Germinal center (tissue), 1 donor: Measurements from ENCODE around the gene TMEM63B.
A peak's percentile ranks its signal among the peaks of the same experiment; 100 is the strongest.
"Not testable (repeated sequence)": the region's sequence is repeated elsewhere in the genome, so short reads cannot be mapped to it uniquely, and the experiment has no call there.

Experiments used
- DNase-seq: peaks from one replicate; pipeline ENCODE4 v3.0.0; 2012; ENCODE audit warnings: mixed read lengths, low spot score

TMEM63B gene

DNA sequence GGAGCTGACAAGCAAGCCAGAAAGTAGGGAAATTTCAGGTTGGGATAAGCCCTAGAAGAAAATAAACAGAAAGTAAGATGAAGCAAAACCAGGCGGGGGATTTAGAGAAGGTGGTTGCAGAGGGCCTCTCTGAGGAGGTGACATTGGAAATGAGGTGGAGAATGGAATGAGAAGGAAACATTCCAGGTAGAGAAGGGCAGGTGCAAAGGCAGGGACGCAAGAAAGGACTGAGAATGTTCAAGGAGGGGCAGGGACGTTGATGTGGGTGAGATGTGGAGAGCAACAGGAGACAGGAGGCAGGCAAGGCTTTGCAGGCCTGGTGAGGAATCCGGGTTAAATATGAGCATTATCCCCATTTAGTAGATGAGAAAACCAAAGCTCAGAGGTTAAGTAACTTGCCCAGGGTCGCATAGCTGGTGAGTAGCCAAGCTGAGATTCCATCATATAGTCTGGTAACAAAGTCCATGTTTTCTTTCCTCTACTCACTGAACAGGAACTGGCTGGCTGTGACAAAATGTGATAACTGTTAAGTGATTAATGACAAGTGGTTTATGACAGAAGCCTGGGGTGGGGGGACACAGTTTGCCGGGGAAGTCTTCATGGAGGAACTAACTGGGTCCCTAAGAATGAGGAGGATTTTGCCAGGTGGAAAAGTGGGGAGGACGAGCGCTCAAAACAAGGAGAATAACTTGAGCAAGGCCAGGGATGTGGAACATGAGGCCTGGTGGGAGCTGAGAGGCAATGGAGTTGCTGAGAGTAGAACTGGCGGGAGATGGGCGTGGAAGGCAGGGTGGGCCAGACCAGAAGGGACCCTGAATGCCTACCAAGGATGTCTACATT lies 32.7 kb upstream of the TMEM63B start:
- no peak for DNase-seq

- DNase-seq = not testable (repeated sequence)
These were observed 32.1 kb upstream of the TMEM63B start for GRCh38 chr6:44095243-44095623.

DNA sequence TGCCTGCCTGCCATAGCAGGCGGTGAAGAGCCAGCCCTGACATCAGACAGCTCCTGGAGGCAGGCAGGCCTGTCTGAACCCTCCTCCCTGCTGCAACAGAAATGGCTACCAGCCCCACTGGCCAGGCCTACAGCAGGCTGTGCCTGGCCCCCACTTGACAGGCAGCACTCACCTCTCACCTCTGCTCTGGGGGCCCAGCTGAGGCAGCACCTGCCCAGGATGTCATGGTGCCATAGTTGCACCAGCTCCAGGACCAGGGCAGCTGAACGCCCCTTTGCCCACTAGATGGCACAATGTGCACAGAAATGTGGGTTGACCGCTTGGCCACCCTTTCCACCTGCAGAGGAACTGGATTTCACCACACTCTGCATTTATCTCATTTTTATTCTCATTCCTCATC lies 30.7 kb upstream of the TMEM63B start:
- DNase-seq = peak; percentile 87

GRCh38 chr6:44097782-44098317 lies 29.5 kb upstream of the TMEM63B start:
- DNase-seq = no peak

GRCh38 chr6:44099192-44099591 lies 28.2 kb upstream of the TMEM63B start:
- DNase-seq = no peak

GRCh38 chr6:44100088-44100550 lies 27.2 kb upstream of the TMEM63B start:
- DNase-seq = no peak

GRCh38 chr6:44101832-44102231 lies 25.5 kb upstream of the TMEM63B start:
- no peak for DNase-seq

DNA sequence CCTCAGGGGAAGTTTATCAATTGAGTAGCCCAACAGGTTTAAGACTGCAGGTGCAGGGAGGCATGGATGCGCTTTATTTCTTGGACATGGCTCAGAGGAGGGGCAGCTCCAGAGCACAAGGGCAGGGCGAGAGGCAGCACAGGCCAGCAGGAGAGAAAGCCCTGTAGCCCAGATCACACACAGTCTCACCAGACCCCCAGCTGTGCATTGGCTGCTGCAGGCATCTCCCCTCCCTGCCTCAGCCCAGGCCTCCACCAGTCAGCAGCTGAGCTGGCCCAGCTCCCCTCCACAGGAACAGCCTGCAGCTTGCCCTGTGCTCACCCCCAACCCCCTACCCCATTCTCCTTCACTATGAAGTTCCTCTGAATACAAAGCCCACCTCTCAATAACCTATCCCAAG lies 24.8 kb upstream of the TMEM63B start:
- DNase-seq = no peak

- DNase-seq = no peak
These were observed 22.8 kb upstream of the TMEM63B start for GRCh38 chr6:44104481-44105021.

GRCh38 chr6:44105146-44105545 lies 22.2 kb upstream of the TMEM63B start:
- DNase-seq = no peak

DNA sequence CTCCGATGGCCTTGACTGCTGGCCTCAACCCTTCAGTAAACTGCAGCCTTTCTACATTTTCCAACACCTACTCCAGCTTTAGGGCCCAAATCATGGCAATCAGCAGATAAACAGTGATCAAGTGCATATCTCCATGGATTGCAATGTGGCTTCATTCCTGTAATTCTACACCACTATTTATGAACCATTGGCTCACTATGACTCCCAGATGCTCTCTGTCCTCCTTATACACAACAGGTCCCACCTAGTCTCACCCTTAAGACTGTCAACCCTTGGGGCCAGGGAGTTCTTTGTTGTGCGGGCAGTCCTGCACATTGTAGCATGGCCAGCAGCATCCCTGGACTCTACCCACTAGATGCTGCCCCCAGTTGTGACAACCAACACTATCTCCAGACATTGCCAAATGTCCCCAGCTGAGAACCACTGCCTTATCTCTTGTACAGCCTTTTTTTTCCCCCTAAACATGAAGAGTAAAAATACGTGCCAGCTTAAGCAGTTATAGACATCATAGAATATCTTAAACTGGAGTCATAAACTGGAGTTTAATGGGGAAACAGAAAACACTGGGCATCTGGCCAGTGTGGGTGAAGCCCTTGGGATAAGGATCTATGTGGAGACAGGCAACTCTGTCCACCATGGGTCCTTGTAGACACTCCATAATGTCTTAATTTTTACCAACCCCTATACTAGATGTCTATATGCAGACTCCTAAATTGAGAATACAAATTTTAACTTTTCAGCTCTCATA lies 21.2 kb upstream of the TMEM63B start:
- no peak for DNase-seq

DNA sequence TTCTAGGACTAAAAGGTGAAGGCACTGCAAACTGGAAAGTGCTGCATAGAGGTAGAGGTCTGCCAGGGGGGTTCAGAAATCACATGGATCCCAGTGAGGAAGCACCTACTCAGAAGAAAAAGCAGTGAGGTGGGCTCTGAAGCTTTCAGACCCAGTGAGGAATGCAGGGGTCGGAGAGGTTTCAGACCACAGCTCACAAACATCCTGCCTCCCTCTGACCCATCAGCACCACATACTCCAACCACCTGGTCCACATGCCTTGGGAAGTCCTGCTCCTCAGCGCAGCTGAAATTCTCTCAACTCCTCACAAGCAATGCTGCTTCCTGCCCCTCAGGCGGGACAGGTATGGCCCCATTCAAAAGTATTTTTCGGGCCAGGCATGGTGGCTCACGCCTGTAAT lies 20.3 kb upstream of the TMEM63B start:
- no peak for DNase-seq

GRCh38 chr6:44108471-44108870 lies 18.9 kb upstream of the TMEM63B start:
- no peak for DNase-seq

- no peak for DNase-seq
These were observed 18.1 kb upstream of the TMEM63B start for GRCh38 chr6:44109212-44109611.

DNA sequence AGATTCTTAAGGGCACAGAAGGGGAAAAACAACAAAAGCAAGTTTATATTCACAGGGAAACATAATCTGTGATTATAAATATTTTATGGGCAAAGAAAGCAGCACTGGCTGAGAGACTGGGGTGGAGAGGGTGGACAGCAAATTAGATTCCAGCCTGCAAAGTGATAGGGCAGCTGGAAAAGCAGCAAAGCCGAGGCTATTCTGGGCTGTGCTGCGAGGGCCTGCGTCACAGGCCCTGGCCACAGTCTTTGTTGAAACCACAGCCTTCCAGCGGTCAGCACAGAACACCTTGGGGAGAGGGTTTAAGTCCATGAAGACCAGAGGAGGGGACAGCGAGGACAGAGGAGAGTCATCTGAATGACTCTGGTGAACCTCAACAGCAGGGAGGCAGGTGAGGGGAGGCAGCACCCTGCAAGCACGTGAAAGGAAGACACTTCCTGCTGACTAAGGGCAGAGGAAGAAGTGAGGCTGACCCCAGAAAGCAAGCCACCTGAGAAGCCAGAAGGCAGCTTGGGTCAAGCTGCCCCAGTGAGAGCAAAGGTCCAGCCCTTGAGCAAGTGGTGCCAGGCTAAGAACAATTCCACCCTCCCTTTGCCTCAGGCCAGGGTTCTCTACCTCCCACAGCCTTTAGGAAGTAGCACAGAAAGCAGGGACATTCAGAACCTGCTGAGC lies 17.2 kb upstream of the TMEM63B start:
- DNase-seq = no peak

DNA sequence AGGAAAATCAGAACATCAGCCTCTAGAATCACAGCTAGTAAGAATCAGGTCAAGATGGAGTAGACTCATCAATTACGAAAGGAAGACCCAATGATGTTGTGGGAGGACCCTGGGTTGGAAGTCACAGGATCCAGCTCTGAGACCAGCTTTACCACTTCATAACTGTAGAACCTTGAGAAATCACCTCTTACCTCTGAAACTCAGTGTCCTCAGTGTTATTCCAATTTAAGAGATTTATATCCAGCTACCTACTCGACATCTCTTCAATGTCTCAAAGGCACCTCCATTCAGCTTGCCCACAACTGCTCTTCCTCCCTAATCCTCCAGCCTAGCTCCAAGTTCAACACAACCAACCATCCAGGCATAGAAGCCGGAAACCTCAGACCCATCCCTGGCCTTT lies 16.4 kb upstream of the TMEM63B start:
- DNase-seq = no peak

DNA sequence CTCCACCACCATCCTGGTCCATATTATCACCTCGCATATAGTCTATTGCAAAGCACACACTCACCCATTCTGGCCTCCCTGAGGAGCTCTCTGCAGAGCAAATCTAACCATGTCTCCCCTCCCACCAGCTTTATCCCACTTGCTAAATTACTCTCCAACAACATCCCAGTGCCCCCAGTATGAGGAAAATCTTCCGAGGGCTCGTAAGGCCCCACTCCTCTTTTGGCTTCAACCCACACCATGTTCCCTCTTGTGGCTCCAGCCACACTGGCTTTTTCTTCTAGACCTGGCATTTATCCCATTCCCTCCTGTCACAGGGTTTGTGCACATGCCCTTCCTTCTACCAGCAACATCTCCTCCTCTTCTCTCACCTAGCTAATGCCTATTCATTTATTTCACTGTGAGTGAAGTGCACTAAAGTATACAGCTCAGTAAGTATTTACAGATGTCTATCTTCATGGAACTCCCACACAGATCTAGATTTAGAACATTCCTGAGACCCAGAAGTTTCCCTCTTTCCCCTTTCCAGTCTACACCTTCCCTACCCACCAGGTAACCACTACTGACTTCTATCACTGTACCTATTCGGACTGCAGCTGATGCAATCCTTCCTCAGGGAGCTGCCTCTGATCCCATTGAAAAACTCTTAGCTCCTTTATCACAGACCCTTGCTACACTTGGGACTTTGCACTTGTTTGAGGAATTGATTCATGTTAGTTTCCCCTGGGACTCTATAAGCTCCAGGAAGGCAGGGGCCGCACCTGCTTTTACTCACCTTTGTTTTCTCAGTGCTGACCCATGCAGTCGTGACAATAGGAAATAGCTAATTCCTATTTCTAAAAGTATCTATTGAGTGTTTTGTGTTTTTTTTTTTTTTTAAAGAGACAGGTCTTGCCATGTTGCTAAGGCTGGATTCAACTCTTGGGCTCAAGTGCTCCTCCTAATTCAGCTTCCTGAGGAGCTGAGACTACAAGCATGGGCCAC lies 15.6 kb upstream of the TMEM63B start:
- no peak for DNase-seq

GRCh38 chr6:44113414-44113813 lies 13.9 kb upstream of the TMEM63B start:
- DNase-seq = no peak

- DNase-seq = no peak
These were observed 11.5 kb upstream of the TMEM63B start for GRCh38 chr6:44115866-44116265.

DNA sequence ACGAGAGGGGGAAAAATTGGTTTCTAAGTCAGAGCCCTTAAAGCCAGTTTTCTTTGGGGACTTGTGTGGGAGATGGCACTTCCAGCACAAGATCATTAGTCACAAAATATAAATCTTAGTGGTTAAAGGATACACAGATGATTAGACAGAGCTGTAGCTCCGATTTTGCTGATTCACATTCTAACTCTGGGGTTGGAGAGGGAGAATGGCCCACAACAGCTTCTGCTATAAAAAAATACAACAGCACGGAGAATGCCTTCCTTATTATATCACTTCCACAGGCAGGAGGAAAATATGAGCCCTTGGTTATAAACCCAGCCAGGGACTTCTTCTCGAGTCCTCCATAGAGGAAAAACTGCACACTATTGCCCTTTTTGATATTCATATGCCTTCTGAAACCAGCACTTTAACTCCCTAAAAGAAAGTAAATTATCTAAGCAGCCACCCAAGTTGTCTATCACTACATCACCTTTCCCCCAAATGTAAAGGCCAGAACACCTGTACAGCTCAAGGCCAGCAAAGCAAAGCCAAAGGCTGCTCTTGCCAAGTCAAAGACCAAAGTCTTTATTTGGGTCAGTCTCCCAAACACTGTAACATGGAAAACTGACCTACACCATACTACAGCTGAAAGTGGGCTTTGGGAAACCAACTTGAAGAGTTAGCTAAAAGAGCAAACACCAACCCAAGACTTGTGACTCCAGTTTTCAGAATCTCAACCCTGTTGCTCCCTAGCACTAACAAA lies 10.5 kb upstream of the TMEM63B start:
- DNase-seq = no peak
